LNCAP (cell line): ENCODE measurements around the gene EVX2.

Experiments
- CTCF ChIP-seq: fragments of 450-650 bp; IDR thresholded peaks from 2 replicates; pipeline ENCODE4 v1.5.1; 2017; ENCODE audit warnings: mild to moderate bottlenecking

EVX2 gene

DNA sequence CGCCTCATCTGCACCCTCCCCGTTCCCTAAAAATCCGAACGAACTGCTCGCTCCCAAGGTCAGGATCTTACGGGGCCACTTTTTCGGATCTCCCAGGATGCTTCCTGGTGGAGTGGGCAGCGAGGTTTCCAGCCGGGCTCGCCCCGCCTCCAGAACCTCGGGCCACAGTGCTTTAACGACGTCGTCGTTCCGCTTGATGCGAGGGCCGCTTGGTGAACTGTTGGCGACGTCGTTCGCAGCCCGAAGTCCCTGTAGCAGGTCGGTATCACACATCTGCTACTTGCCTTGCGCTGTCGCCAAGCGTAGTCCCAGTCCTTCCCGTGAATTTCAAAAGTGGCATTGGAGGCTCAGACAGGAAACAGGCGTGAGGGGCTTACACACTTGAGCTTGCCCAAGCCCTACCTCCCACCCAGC lies 15.3 kb downstream of the EVX2 start:
- TF ChIP-seq CTCF, result no peak

DNA sequence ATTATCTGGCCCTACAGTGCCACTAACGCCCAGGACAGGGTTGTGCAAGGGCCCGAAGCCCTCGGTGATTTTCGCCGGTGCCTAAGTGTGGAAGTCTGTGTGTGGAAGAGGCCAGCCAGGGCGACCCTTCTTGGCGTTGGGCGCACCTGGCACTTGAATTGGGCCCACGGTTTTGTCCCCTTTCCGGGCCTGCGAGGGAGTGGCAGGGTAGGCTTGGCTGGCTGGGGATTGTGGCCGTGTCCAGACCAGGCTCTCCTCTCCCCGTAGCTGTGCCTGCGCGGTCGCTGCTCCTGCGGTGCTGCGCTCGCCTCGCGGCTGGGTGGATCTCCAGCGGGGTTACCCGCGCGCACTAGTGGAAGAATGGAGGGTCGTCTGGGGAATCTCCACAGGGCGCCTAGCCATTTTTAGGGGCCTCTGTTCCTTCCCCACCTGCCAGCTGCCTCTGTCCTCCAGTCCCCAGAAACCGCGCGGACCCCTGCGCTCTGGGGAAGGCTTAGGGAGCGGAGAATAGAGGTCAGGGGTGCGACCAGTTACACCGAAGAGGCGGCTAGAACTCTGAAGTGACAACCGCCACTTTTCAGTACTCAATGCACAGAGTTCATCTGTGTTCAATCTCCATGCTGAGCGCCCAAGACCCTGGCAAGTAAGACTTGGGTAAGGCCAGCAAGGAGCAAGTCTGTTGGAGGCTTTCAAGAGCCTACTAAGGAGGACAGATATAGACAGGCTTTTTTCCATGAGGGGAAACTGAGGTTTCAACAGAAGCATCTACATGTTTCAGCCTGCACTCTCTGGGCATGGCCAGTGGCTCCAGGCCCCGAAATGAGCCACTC lies 16.0 kb downstream of the EVX2 start:
- no peak for TF ChIP-seq CTCF

DNA sequence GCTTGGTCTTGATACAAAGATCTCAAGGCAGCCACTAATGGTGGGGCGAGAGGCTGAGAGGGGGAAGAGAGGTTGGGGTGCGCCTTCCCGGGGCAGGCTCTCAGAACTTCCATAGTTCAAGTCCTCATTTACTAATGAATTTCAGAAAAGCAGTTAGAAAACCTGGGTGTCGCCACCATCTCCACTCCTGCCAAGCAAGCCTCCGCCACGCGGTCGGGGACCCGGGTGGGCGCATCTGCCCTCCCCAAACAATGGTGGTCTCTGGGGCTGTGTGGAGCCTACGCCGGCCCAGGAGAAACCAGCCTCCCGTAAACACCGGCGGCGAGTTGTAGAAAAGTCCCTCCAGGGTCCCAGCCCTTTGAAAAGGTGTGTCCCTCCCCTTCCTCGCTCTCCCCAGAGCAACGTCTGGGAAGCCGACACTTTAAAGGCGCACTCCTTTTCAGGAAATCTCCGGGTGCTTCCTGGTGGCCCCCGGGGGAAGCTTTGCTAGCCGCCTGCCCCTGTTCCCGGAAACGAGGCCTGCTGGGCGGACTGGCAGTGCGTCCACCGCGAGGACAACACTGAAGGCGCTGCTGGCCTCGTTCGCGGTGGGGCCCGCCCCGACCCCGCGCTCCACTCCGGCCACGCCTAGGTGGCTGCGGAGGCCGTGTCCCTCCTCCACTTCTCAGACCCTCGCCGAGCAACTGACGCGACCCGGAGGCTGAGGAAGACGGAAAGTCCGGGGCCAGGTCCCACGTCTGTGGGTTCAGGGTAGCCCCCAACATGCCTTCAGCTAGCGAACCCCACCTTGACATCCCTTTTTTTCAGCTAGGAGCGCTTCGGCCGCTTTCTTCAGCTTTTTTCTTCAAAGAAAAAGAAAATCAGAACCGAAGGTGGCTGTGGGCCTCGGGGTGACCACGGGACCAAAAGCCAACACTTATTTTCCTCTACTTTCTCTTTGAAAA lies 16.8 kb downstream of the EVX2 start:
- TF ChIP-seq CTCF, result no peak

GRCh38 chr2:176063958-176064357 lies 19.8 kb downstream of the EVX2 start:
- no peak for TF ChIP-seq CTCF

DNA sequence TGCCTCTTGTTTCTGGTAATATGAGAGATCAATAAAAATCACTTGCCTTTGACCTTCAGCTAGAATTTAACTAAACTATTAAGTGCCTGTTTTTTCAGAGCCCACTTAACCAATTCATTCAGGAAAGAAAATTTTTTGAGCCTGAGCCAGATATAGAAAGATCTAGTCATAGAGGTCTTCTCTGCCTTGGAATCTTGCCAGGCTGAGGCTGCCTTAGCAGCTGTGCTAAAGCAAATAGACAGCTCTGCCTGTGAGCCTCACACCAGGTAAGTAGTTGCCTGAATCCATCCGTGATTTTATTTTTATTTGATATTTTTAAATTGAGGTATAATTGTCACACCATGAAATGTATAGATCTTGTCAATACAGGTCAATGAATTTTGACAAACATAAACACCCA lies 27.4 kb downstream of the EVX2 start:
- no peak for TF ChIP-seq CTCF

DNA sequence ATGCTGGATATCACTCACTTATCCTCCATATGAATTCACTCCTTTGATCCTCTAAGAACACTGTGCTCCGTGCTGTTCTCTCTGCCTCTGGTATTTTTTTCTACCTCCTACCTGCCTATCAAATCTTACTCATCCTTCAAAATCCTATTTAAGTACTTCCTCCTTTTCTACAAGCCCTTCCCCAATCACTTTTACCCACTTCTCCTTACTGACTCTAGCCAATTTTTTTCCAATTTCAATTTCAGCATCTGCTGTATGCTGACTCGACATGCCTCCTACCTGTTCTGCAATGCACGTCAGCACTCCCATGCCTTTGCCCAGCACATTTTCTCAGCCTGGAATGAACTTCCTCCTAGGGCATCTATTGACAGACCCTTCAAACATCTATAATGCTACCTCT lies 44.4 kb downstream of the EVX2 start:
- no peak for TF ChIP-seq CTCF

GRCh38 chr2:176038694-176039093 lies 45.1 kb downstream of the EVX2 start:
- TF ChIP-seq CTCF, result no peak
